Cortex of kidney (tissue), 1 donor: ENCODE results near the gene VRTN.
"Not testable (repeated sequence)": the region's sequence is repeated elsewhere in the genome, so short reads cannot be mapped to it uniquely, and the experiment has no call there.

Experiments used
- DNase-seq: peaks from one replicate; lab custom pipeline; 2025; lab: John Stamatoyannopoulos, UW

VRTN gene

GRCh38 chr14:74348241-74348734, at the start of gene VRTN:
Gene VRTN (plus strand): TSS chr14:74348471. CDS start chr14:74356784, 8,313 bp downstream.
- DNase-seq, result no peak

GRCh38 chr14:74299061-74299545, 49.2 kb upstream of the VRTN start:
- no peak for DNase-seq

- DNase-seq, result no peak
Measured at GRCh38 chr14:74301594-74302151, 46.6 kb upstream of the VRTN start.

GRCh38 chr14:74302152-74302628, 46.1 kb upstream of the VRTN start:
- DNase-seq, result no peak

- DNase-seq, result no peak
Measured at GRCh38 chr14:74302634-74303569, 45.4 kb upstream of the VRTN start, which contains the start of gene ABCD4. Gene ABCD4 (minus strand): TSS chr14:74302934. CDS start chr14:74302912, 22 bp downstream.

GRCh38 chr14:74308695-74309094, 39.6 kb upstream of the VRTN start:
- DNase-seq, result no peak

DNA sequence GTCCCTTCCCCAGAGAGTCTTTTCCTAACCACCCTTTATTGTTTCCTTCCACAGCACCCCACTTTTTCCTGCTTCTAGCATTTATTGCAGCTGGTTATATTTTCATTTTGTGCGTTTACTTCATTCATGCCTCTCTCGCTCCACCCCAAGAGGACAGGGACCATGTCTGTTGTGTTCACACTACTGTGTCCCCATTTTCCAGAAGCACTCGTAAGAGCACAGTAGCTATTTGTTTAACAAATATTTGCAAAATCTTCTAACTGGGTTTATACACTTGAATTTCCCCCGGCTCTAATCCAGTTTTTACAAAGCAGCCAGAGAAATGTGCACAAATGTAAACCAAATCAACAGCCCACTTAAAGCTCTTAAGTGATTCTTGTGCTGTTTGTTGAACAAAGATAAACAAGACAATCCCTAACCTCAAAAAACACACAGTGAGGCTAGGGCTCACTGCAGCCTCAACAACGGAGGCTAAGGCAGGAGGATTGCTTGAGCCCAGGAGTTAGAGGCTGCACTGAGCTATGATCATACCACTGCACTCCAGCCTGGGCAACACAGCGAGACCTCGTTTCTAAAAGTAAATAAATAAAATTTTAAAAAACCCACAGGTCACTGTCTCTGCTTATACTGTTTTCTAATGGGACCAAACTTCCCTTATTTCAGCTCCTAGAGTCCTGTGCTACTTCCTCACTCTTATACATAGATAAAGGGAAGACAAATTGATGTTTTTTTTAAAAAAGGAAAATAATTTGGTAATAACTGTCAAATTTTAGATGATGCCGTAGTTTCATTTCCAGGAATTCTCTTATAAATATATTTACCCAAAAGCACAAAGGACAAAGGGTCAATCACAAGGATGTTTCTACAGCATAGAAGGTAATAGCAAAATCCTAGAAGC, 38.9 kb upstream of the VRTN start:
- no peak for DNase-seq

- no peak for DNase-seq
Measured at GRCh38 chr14:74312161-74312560, 36.1 kb upstream of the VRTN start.

DNA sequence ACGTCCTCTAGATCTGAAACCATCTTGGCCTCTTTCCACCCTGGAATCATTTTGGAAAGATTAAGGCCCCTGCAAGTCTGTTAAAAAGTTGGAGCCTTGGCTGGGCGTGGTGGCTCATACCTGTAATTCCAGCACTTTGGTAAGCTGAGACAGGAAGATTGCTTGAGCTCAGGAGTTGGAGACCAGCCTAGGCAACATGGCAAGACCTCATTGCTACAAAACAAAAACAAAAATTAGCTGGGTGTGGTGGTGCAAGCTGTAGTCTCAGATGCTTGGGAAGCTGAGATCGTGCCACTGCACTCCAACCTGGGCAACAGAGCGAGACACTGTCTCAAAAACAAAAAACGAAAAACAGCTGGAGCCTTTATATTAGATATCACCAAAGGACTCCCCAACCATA, 34.7 kb upstream of the VRTN start:
- DNase-seq, result no peak

- no peak for DNase-seq
Measured at GRCh38 chr14:74314576-74314975, 33.7 kb upstream of the VRTN start.

- no peak for DNase-seq
Measured at GRCh38 chr14:74324931-74325361, 23.3 kb upstream of the VRTN start.

GRCh38 chr14:74325446-74325845, 22.8 kb upstream of the VRTN start:
- no peak for DNase-seq

GRCh38 chr14:74326369-74327152, 21.7 kb upstream of the VRTN start:
- no peak for DNase-seq

- DNase-seq, result not testable (repeated sequence)
Measured at GRCh38 chr14:74329950-74330552, 18.2 kb upstream of the VRTN start.

DNA sequence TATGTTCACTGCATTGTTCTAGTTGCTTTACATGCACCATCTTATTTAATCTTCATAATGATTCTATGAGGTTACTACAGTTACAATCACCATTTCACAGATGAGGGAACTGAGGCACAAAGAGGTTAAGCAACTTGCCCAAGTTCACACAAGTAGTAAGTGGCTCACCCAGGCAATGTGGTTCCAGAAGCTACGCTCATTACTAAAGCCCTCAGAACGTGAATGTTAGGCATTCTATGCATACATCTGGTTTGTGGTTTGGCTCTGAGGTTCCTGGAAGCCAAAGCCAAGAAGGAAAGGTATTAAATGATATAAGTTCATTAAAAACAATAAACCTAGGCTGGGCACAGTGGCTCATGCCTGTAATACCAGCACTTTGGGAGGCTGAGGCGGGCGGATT, 14.4 kb upstream of the VRTN start:
- no peak for DNase-seq

GRCh38 chr14:74346341-74346740, 1.9 kb upstream of the VRTN start:
- no peak for DNase-seq

GRCh38 chr14:74347097-74347794, 1.0 kb upstream of the VRTN start:
- no peak for DNase-seq

GRCh38 chr14:74347795-74348100, 523 bp upstream of the VRTN start:
- no peak for DNase-seq

DNA sequence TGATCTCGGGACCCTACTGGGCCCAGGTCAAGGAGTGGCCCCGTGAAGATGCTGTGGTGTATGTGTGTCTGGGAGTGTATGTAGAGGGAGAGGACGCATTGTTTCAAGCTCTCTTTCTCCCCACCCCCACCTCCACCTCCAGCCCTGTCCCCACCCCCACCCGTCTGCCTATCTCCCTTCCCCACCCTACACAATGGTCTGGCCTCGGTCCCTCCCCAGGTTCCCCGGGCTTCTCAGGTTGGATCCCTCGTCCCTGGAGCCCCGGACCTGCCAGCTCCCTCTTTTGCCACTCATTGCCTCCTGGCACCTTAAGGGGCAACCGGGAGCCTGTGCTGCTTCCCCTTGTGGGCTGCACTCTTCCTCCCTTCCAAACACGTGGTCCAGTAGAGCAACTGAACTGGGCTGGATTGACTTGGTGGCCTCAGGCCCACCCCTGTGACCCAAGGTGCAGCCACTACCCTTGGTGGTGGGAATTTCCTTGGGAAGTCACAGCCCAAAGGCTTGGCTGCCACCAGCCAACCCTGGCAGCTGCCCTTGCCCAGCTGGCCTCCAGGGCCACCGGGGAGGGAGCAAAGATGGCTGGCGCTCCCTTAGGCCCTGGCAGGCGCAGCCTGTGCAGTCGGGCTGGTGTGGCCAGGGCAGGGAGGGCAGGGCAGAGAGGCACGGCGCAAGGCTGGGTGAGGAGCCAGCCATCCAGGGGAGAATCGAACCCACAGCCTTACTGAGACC, 628 bp downstream of the VRTN start:
- no peak for DNase-seq
